ENCODE results near the gene TTC23.

TTC23 gene

GRCh38 chr15:99164119-99164518 lies 85.3 kb downstream of the TTC23 start:
- DNase-seq (ENCODE audit: low spot score): no peak

GRCh38 chr15:99163271-99164062 lies 85.9 kb downstream of the TTC23 start:
- DNase-seq (ENCODE audit: low spot score): no peak

- DNase-seq (ENCODE audit: low spot score): no peak
These were observed 90.6 kb downstream of the TTC23 start for GRCh38 chr15:99158626-99159412.

- DNase-seq (ENCODE audit: low spot score): no peak
These were observed 91.9 kb downstream of the TTC23 start for GRCh38 chr15:99157456-99157855.

GRCh38 chr15:99155961-99156443 lies 93.4 kb downstream of the TTC23 start:
- no peak for DNase-seq (ENCODE audit: low spot score)

- no peak for DNase-seq (ENCODE audit: low spot score)
These were observed 95.1 kb downstream of the TTC23 start for GRCh38 chr15:99154271-99154670.

GRCh38 chr15:99153026-99153535 lies 96.3 kb downstream of the TTC23 start:
- DNase-seq (ENCODE audit: low spot score): no peak

GRCh38 chr15:99151156-99151555 lies 98.2 kb downstream of the TTC23 start:
- DNase-seq (ENCODE audit: low spot score): no peak

- no peak for DNase-seq (ENCODE audit: low spot score)
These were observed 100.0 kb downstream of the TTC23 start for GRCh38 chr15:99149366-99149765.

- no peak for DNase-seq (ENCODE audit: low spot score)
These were observed 100.5 kb downstream of the TTC23 start for GRCh38 chr15:99148851-99149276.

- no peak for DNase-seq (ENCODE audit: low spot score)
These were observed 102.7 kb downstream of the TTC23 start for GRCh38 chr15:99146661-99147060.

GRCh38 chr15:99145778-99146177 lies 103.6 kb downstream of the TTC23 start:
- no peak for DNase-seq (ENCODE audit: low spot score)

- DNase-seq (ENCODE audit: low spot score): no peak
These were observed 104.4 kb downstream of the TTC23 start for GRCh38 chr15:99145005-99145404.

- DNase-seq (ENCODE audit: low spot score): no peak
These were observed 105.4 kb downstream of the TTC23 start for GRCh38 chr15:99143655-99144610.

GRCh38 chr15:99143242-99143641 lies 106.1 kb downstream of the TTC23 start:
- DNase-seq (ENCODE audit: low spot score): no peak

- no peak for DNase-seq (ENCODE audit: low spot score)
These were observed 106.8 kb downstream of the TTC23 start for GRCh38 chr15:99142562-99142961.

GRCh38 chr15:99141943-99142342 lies 107.4 kb downstream of the TTC23 start:
- DNase-seq (ENCODE audit: low spot score): no peak

GRCh38 chr15:99140590-99140989 lies 108.8 kb downstream of the TTC23 start:
- no peak for DNase-seq (ENCODE audit: low spot score)

- DNase-seq (ENCODE audit: low spot score): no peak
These were observed 110.1 kb downstream of the TTC23 start for GRCh38 chr15:99139276-99139675.

GRCh38 chr15:99138491-99138982 lies 110.8 kb downstream of the TTC23 start:
- DNase-seq (ENCODE audit: low spot score): no peak

GRCh38 chr15:99137877-99138276 lies 111.5 kb downstream of the TTC23 start:
- no peak for DNase-seq (ENCODE audit: low spot score)

Data from CD4-positive, alpha-beta T cell treated with Interleukin-6 at 100 ng/mL for 8 hours (primary cell).